Natural killer cell (primary cell): ENCODE results near the gene PARD3B. TPM values are rescaled to one million over a fixed set of nuclear protein-coding genes. Genes with fewer than 3 reads are reported as not detected.

Source experiments
- ATAC-seq, 3 donors: fragments of 150-1000 bp in 2 of 3; fragments of 200-7000 bp in 1 of 3; cut with Tn5 transposase; 1 replicate in 1 of 3; 2 replicates in 2 of 3; pipeline ENCODE4 v1.10.0; 2021; ENCODE audit warnings: mild to moderate bottlenecking in 2 of 3, moderate library complexity in 2 of 3
- DNase-seq, 2 donors: peaks; one replicate each; pipeline versions ENCODE4 v3.0.0 to v3.0.0-alpha.2; 2013 to 2021; ENCODE audit warnings: mixed read lengths in 1 of 2
- H3K27ac ChIP-seq: one replicate; pipeline ENCODE4 v1.5.1; 2013; ENCODE audit warnings: mild to moderate bottlenecking, low read length
- H3K27me3 ChIP-seq: one replicate; pipeline ENCODE4 v1.6.1; 2013; ENCODE audit warnings: low read length; ENCODE audit not compliant: control insufficient read depth, insufficient read depth
- H3K36me3 ChIP-seq: one replicate; pipeline ENCODE4 v1.6.1; 2013; ENCODE audit warnings: low read length; ENCODE audit not compliant: control insufficient read depth, insufficient read depth
- H3K4me1 ChIP-seq: one replicate; pipeline ENCODE4 v1.6.1; 2013; ENCODE audit warnings: low read length; ENCODE audit not compliant: control insufficient read depth, insufficient read depth
- H3K4me3 ChIP-seq: one replicate; pipeline ENCODE4 v1.5.1; 2013; ENCODE audit warnings: low read length
- H3K9me3 ChIP-seq: one replicate; pipeline ENCODE4 v1.6.1; 2013; ENCODE audit warnings: low read length; ENCODE audit not compliant: control insufficient read depth, insufficient read depth
- H3K27ac Mint-ChIP-seq, 2 donors: one replicate each; pipeline ENCODE4 v1.8.0; 2022; ENCODE audit warnings: mild to moderate bottlenecking in 2 of 2, mixed read lengths in 2 of 2, moderate library complexity in 1 of 2
- H3K27me3 Mint-ChIP-seq, 2 donors: one replicate each; pipeline ENCODE4 v1.8.0; 2022; ENCODE audit warnings: low read depth in 2 of 2, mixed read lengths in 2 of 2
- H3K36me3 Mint-ChIP-seq: one replicate; pipeline ENCODE4 v1.8.0; 2022; ENCODE audit warnings: mixed read lengths
- H3K4me1 Mint-ChIP-seq, 2 donors: one replicate each; pipeline ENCODE4 v1.8.0; 2022; ENCODE audit warnings: mixed read lengths in 2 of 2
- H3K4me3 Mint-ChIP-seq: one replicate; pipeline ENCODE4 v1.8.0; 2022; ENCODE audit warnings: mild to moderate bottlenecking, moderate library complexity, mixed read lengths
- H3K9me3 Mint-ChIP-seq, 2 donors: one replicate each; pipeline ENCODE4 v1.8.0; 2022; ENCODE audit warnings: mixed read lengths in 2 of 2
- CTCF ChIP-seq: fragments of 200-600 bp; IDR thresholded peaks from one replicate; pipeline ENCODE4 v1.8.0; 2022; ENCODE audit warnings: antibody characterized with exemption
- WGBS: methylation state at CpG from one replicate; pipeline ENCODE4 v1.1.7; 2013; ENCODE audit warnings: missing lambda C conversion rate; ENCODE audit not compliant: insufficient coverage; 5-methylcytosine and 5-hydroxymethylcytosine counted together
- intact Hi-C: fragments of 100-400 bp; cut with micrococcal nuclease; formaldehyde crosslinking; loops from one replicate; pipeline ENCODE4 v1.14.2; 2022
- total RNA-seq, 4 donors: library from RNA; stranded (reverse); fragments of 120-200 nt in 1 of 4; gene quantifications; one replicate each; pipeline versions ENCODE4 v1.2.3 to v1.2.4, GENCODE V29; 2013 to 2022

PARD3B gene
- total RNA-seq, 3 donors from 2014 or later (not counting 1 experiment from before 2014, with no cell fraction given): 0.13 to 0.45 TPM; not detected in 1

- H3K4me3 Mint-ChIP-seq: no peak overlapping the region
- ATAC-seq (no peak), DNase-seq (no peak)
- H3K9me3 Mint-ChIP-seq: peaks cover 0 to 4% of the 10 kb centered on the region in 2 donors
- intact Hi-C loops: no loop called here
- H3K36me3 ChIP-seq: no peaks in the 10 kb centered on the region
- H3K27me3 ChIP-seq: no peaks in the 10 kb centered on the region
- no peak overlapping the region for H3K27ac Mint-ChIP-seq
- H3K27ac ChIP-seq: no peak overlapping the region
- H3K27me3 Mint-ChIP-seq: peaks cover 0 to 2% of the 10 kb centered on the region in 2 donors
- no peak for TF ChIP-seq CTCF
- no CpG with 5 or more reads among the region's 1 CpG for WGBS
- no peaks in the 10 kb centered on the region for H3K36me3 Mint-ChIP-seq
- no peaks in the 10 kb centered on the region for H3K9me3 ChIP-seq
- H3K4me1 ChIP-seq: no peaks in the 10 kb centered on the region
- no peaks in the 10 kb centered on the region for H3K4me1 Mint-ChIP-seq
- no peak overlapping the region for H3K4me3 ChIP-seq
Observed at GRCh38 chr2:205290299-205290698, 745.0 kb downstream of the PARD3B start.

DNA sequence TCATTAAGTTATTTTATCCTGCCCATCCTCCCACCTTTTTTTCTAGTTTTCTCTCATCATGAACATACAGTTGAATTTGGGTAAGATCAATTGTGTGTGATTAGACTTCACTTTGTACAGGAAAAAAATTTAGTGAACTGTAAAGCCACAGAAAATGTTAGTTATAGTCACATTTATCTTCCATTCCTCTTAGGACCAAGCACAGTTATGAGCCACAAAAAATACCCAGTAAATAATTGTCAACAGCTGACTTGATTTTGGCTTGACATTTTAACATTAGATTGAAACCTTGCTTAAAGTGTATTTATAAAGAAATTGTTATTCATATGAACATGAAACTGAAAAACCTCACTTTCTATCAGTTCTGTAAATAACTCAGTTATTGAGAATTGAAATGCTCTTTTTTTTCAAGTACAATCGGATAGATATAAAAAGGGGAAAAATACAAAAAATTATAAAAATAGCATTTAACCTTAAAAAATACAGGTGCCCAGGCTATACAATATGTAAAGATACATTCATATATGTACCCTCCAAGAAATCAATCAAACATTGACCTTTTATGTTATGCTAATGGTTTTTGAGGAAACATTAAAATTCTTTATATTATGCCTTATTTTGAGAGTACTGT lies 747.5 kb downstream of the PARD3B start:
- Mint-ChIP-seq H3K9me3 (peaks cover 0 to 2% of the 10 kb centered on the region in 2 donors), H3K27ac (no peak overlapping the region), H3K27me3 (no peaks in the 10 kb centered on the region), H3K4me1 (no peaks in the 10 kb centered on the region), H3K4me3 (no peak overlapping the region), H3K36me3 (no peaks in the 10 kb centered on the region)
- no peaks in the 10 kb centered on the region for H3K9me3 ChIP-seq
- intact Hi-C loops: no loop called here
- H3K4me3 ChIP-seq: no peak overlapping the region
- DNase-seq (no peak), ATAC-seq (no peak)
- no peaks in the 10 kb centered on the region for H3K36me3 ChIP-seq
- TF ChIP-seq CTCF: no peak
- no peaks in the 10 kb centered on the region for H3K4me1 ChIP-seq
- H3K27me3 ChIP-seq: no peaks in the 10 kb centered on the region
- H3K27ac ChIP-seq: no peak overlapping the region
- no CpG with 5 or more reads among the region's 1 CpG for WGBS

DNA sequence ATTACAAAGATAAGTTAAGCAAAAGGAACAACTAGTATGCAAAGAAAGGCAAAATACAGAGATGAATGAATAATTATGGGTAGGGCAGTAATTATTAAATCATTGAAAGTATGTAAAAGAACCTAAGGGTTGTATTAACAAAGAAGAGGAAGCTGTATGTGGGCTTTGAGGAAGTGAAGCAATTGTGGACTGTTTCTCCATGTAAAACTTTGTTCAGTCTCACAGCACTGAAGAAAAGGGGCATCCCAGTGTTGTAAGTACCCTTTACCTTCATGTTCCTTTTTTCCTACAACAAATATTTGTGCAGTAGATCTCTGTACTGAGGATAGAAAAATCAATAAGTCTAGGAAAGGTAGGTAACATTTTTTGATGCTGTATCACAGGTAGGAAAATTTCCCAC lies 748.3 kb downstream of the PARD3B start:
- H3K4me1 Mint-ChIP-seq: no peaks in the 10 kb centered on the region
- H3K4me3 ChIP-seq: no peak overlapping the region
- no peaks in the 10 kb centered on the region for H3K27me3 Mint-ChIP-seq
- no peaks in the 10 kb centered on the region for H3K36me3 Mint-ChIP-seq
- ATAC-seq (no peak), DNase-seq (no peak)
- no peaks in the 10 kb centered on the region for H3K4me1 ChIP-seq
- H3K9me3 ChIP-seq: no peaks in the 10 kb centered on the region
- H3K27me3 ChIP-seq: no peaks in the 10 kb centered on the region
- H3K27ac Mint-ChIP-seq: no peak overlapping the region
- H3K4me3 Mint-ChIP-seq: no peak overlapping the region
- H3K36me3 ChIP-seq: no peaks in the 10 kb centered on the region
- H3K27ac ChIP-seq: no peak overlapping the region
- TF ChIP-seq CTCF: no peak
- H3K9me3 Mint-ChIP-seq: peaks cover 0 to 2% of the 10 kb centered on the region in 2 donors
- intact Hi-C loops: no loop called here

DNA sequence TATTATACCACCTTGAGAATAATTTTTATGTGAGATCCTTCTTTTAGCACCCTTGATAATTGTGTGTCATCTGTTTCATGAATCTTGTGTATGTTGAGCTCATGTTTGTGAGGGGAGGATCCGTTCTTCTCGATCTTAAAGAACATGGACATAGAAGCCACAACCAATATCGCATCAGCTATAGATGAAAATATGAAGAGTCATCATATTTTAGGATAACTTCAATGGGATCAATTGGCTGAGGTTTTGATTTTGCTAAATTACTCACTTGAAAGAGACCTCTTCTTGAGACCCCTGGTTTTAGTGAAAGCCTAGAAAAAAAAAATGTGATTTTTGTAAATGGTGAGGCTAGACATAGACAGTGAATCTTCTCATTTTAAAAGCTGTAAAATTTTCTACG lies 751.7 kb downstream of the PARD3B start:
- no peaks in the 10 kb centered on the region for H3K4me1 Mint-ChIP-seq
- no peaks in the 10 kb centered on the region for H3K4me1 ChIP-seq
- WGBS: 100% methylated on average over 3 of the region's 4 CpGs

More for the DNA sequence above, 751.7 kb downstream of the PARD3B start:
- H3K9me3 Mint-ChIP-seq: no peaks in the 10 kb centered on the region
- Histone ChIP-seq H3K4me3 (no peak overlapping the region), H3K9me3 (no peaks in the 10 kb centered on the region), H3K27me3 (no peaks in the 10 kb centered on the region), H3K27ac (no peak overlapping the region), H3K36me3 (no peaks in the 10 kb centered on the region)
- no peaks in the 10 kb centered on the region for H3K27me3 Mint-ChIP-seq
- no peak for DNase-seq
- TF ChIP-seq CTCF: no peak
- intact Hi-C loops: no loop called here
- no peak overlapping the region for H3K4me3 Mint-ChIP-seq
- H3K27ac Mint-ChIP-seq: no peak overlapping the region
- ATAC-seq: no peak
- no peaks in the 10 kb centered on the region for H3K36me3 Mint-ChIP-seq
